Activated CD8-positive, alpha-beta memory T cell treated with anti-CD3 and anti-CD28 coated beads for 36 hours (primary cell): ENCODE measurements around the gene DUSP7. TPM values are rescaled to one million over a fixed set of nuclear protein-coding genes. Genes with fewer than 3 reads are reported as not detected.
"Not testable (repeated sequence)": the region's sequence is repeated elsewhere in the genome, so short reads cannot be mapped to it uniquely, and the experiment has no call there.

Experiments
- CTCF ChIA-PET: fragments of 350-600 bp; sonication (Branson Sonifier 250); formaldehyde crosslinking; loops from one replicate; lab custom pipeline; 2021; ENCODE audit warnings: antibody characterized with exemption; lab: Charles Lee
- POLR2A ChIA-PET: fragments of 350-600 bp; sonication (Branson Sonifier 250); formaldehyde crosslinking; loops from one replicate; lab custom pipeline; 2021; ENCODE audit warnings: antibody characterized with exemption; lab: Charles Lee
- total RNA-seq, 2 experiments: library from RNA; stranded (reverse); gene quantifications; one replicate each; pipeline ENCODE4 v1.2.3, GENCODE V29; 2021

Gene DUSP7
- total RNA-seq, 2 experiments from 2014 or later = 26.5 to 26.8 TPM

- ChIA-PET CTCF (interaction anchor here (0.6 to 5.6 kb wide), 4 partner anchors 55 to 80 kb away, joined by 3 to 25 read pairs (median 4); partner anchors contain the start of gene RPL29), POLR2A (interaction anchor here (0.5 to 3.0 kb wide), 7 partner anchors 13 to 223 kb away, joined by 3 to 14 read pairs (median 5); partner anchors contain the start of genes POC1A, RPL29, RRP9 and WDR82)
Measured at GRCh38 chr3:52055537-52056351, 627 bp downstream of the DUSP7 start.

GRCh38 chr3:52054661-52055511 lies 1.5 kb downstream of the DUSP7 start:
- ChIA-PET POLR2A (interaction anchor here (1.0 to 3.0 kb wide), 4 partner anchors 13 to 100 kb away, joined by 4 to 14 read pairs (median 7); partner anchors contain the start of genes POC1A and RPL29), CTCF (interaction anchor here (0.8 to 5.6 kb wide), 6 partner anchors 54 to 481 kb away, joined by 3 to 25 read pairs (median 4); partner anchors contain the start of genes RPL29 and UQCC5)

- ChIA-PET CTCF (interaction anchor here (0.5 to 5.6 kb wide), 18 partner anchors 10 to 215 kb away, joined by 3 to 25 read pairs (median 4); partner anchors contain the start of genes RPL29 and RRP9), POLR2A (interaction anchor here (1.0 to 1.9 kb wide), 5 partner anchors 12 to 101 kb away, joined by 3 to 5 read pairs (median 3); partner anchors contain the start of genes ACY1, POC1A and RPL29)
Measured at GRCh38 chr3:52053307-52054304, 2.8 kb downstream of the DUSP7 start.

GRCh38 chr3:52052831-52053306 lies 3.5 kb downstream of the DUSP7 start:
- ChIA-PET CTCF (interaction anchor here (1.0 to 5.6 kb wide), 17 partner anchors 11 to 162 kb away, joined by 3 to 25 read pairs (median 4); partner anchors contain the start of gene RRP9), POLR2A (interaction anchor here (1.0 to 1.9 kb wide), 4 partner anchors 11 to 70 kb away, joined by 3 to 5 read pairs (median 3); partner anchors contain the start of genes ACY1 and RPL29)

GRCh38 chr3:52051444-52051843 lies 4.9 kb downstream of the DUSP7 start:
- ChIA-PET POLR2A (interaction anchor here (0.5 kb wide), 1 partner anchor 202 kb away, joined by 3 read pairs; no protein-coding TSS in a partner anchor), CTCF (interaction anchor here (0.5 to 5.6 kb wide), 5 partner anchors 19 to 109 kb away, joined by 3 to 25 read pairs (median 3); partner anchors contain the start of gene PARP3)

GRCh38 chr3:52050571-52050970 lies 5.8 kb downstream of the DUSP7 start:
- CTCF ChIA-PET = no interaction called here
- POLR2A ChIA-PET = no interaction called here

GRCh38 chr3:52049503-52049902 lies 6.9 kb downstream of the DUSP7 start:
- ChIA-PET POLR2A (no interaction called here), CTCF (no interaction called here)

GRCh38 chr3:52047295-52047960 lies 8.9 kb downstream of the DUSP7 start:
- POLR2A ChIA-PET = no interaction called here
- CTCF ChIA-PET = no interaction called here

- ChIA-PET CTCF (no interaction called here), POLR2A (no interaction called here)
Measured at GRCh38 chr3:52046902-52047239, 9.5 kb downstream of the DUSP7 start.

GRCh38 chr3:52046186-52046901 lies 10.0 kb downstream of the DUSP7 start:
- ChIA-PET CTCF (no interaction called here), POLR2A (no interaction called here)

- ChIA-PET CTCF (interaction anchor here (0.6 to 0.9 kb wide), 2 partner anchors 44 to 61 kb away, joined by 3 read pairs; no protein-coding TSS in a partner anchor), POLR2A (no interaction called here)
Measured at GRCh38 chr3:52044869-52045619, 11.3 kb downstream of the DUSP7 start.

- ChIA-PET POLR2A (no interaction called here), CTCF (no interaction called here)
Measured at GRCh38 chr3:52043750-52044149, 12.6 kb downstream of the DUSP7 start.

GRCh38 chr3:52043039-52043438 lies 13.3 kb downstream of the DUSP7 start:
- POLR2A ChIA-PET = interaction anchor here (1.0 kb wide), 1 partner anchor 13 kb away, joined by 4 read pairs; no protein-coding TSS in a partner anchor
- CTCF ChIA-PET = not testable (repeated sequence)

- CTCF ChIA-PET = interaction anchor here (0.6 to 1.7 kb wide), 3 partner anchors 12 to 1309 kb away, joined by 4 to 7 read pairs (median 5); no protein-coding TSS in a partner anchor
- POLR2A ChIA-PET = interaction anchor here (0.6 to 1.1 kb wide), 2 partner anchors 11 to 37 kb away, joined by 3 to 4 read pairs; no protein-coding TSS in a partner anchor
Measured at GRCh38 chr3:52041118-52041731, 15.1 kb downstream of the DUSP7 start.

GRCh38 chr3:52040600-52040999 lies 15.8 kb downstream of the DUSP7 start:
- ChIA-PET CTCF (interaction anchor here (0.6 to 1.7 kb wide), 4 partner anchors 13 to 1309 kb away, joined by 3 to 7 read pairs (median 4); no protein-coding TSS in a partner anchor), POLR2A (interaction anchor here (0.6 kb wide), 1 partner anchor 37 kb away, joined by 4 read pairs; no protein-coding TSS in a partner anchor)
